Duodenal mucosa (tissue), 2 donors: ENCODE results near the gene SIX6.

Source experiments
- H3K27ac ChIP-seq: one replicate; pipeline ENCODE4 v1.7.0; 2013; ENCODE audit warnings: low read depth, low read length
- H3K27me3 ChIP-seq, 2 donors: one replicate each; pipeline ENCODE4 v1.7.0; 2013; ENCODE audit warnings: low read length in 2 of 2, control low read depth in 1 of 2; ENCODE audit not compliant: insufficient read depth in 2 of 2, control insufficient read depth in 1 of 2
- H3K36me3 ChIP-seq, 2 donors: one replicate each; pipeline ENCODE4 v1.7.0; 2013; ENCODE audit warnings: low read length in 2 of 2, control low read depth in 1 of 2; ENCODE audit not compliant: insufficient read depth in 2 of 2, control insufficient read depth in 1 of 2
- H3K4me1 ChIP-seq, 2 donors: one replicate each; pipeline ENCODE4 v1.7.0; 2013; ENCODE audit warnings: low read length in 2 of 2, control low read depth in 1 of 2; ENCODE audit not compliant: insufficient read depth in 2 of 2, control insufficient read depth in 1 of 2
- H3K4me3 ChIP-seq, 2 donors: one replicate each; pipeline ENCODE4 v1.7.0; 2013; ENCODE audit warnings: low read length in 2 of 2, low read depth in 1 of 2
- H3K9ac ChIP-seq, 2 donors: one replicate each; pipeline ENCODE4 v1.7.0; 2013; ENCODE audit warnings: low read length in 2 of 2, low read depth in 1 of 2
- H3K9me3 ChIP-seq, 2 donors: one replicate each; pipeline ENCODE4 v1.7.0; 2013; ENCODE audit warnings: low read length in 2 of 2, control low read depth in 1 of 2; ENCODE audit not compliant: control insufficient read depth in 1 of 2

Gene SIX6

GRCh38 chr14:60505448-60505847 lies 3.5 kb upstream of the SIX6 start:
- no peaks in the 10 kb centered on the region for H3K4me1 ChIP-seq
- H3K27me3 ChIP-seq: peaks cover 55 to 78% of the 10 kb centered on the region in 2 donors
- H3K36me3 ChIP-seq: no peaks in the 10 kb centered on the region
- no peak overlapping the region for H3K27ac ChIP-seq
- no peak overlapping the region for H3K4me3 ChIP-seq
- H3K9ac ChIP-seq: no peak overlapping the region
- H3K9me3 ChIP-seq: no peaks in the 10 kb centered on the region

- Histone ChIP-seq H3K9ac (no peak overlapping the region), H3K36me3 (no peaks in the 10 kb centered on the region), H3K4me1 (no peaks in the 10 kb centered on the region), H3K9me3 (no peaks in the 10 kb centered on the region), H3K4me3 (no peak overlapping the region), H3K27ac (no peak overlapping the region), H3K27me3 (peaks cover 61 to 84% of the 10 kb centered on the region in 2 donors)
Observed at GRCh38 chr14:60506010-60506409, 2.9 kb upstream of the SIX6 start.

GRCh38 chr14:60506462-60506984 lies 2.4 kb upstream of the SIX6 start:
- Histone ChIP-seq H3K4me3 (no peak overlapping the region), H3K4me1 (no peaks in the 10 kb centered on the region), H3K9ac (no peak overlapping the region), H3K27me3 (peaks cover 66 to 89% of the 10 kb centered on the region in 2 donors), H3K9me3 (no peaks in the 10 kb centered on the region), H3K36me3 (no peaks in the 10 kb centered on the region), H3K27ac (no peak overlapping the region)

GRCh38 chr14:60506985-60507829 lies 1.7 kb upstream of the SIX6 start:
- H3K9me3 ChIP-seq: no peaks in the 10 kb centered on the region
- no peak overlapping the region for H3K4me3 ChIP-seq
- no peaks in the 10 kb centered on the region for H3K36me3 ChIP-seq
- H3K9ac ChIP-seq: no peak overlapping the region
- H3K4me1 ChIP-seq: no peaks in the 10 kb centered on the region
- no peak overlapping the region for H3K27ac ChIP-seq
- peaks cover 73 to 91% of the 10 kb centered on the region in 2 donors for H3K27me3 ChIP-seq

- H3K4me1 ChIP-seq: no peaks in the 10 kb centered on the region
- H3K9me3 ChIP-seq: no peaks in the 10 kb centered on the region
- H3K27ac ChIP-seq: no peak overlapping the region
- peaks cover 83 to 95% of the 10 kb centered on the region in 2 donors for H3K27me3 ChIP-seq
- H3K9ac ChIP-seq: no peak overlapping the region
- no peaks in the 10 kb centered on the region for H3K36me3 ChIP-seq
- H3K4me3 ChIP-seq: no peak overlapping the region
Observed at GRCh38 chr14:60508363-60508706, 611 bp upstream of the SIX6 start.

GRCh38 chr14:60509438-60510253 lies 700 bp downstream of the SIX6 start:
- Histone ChIP-seq H3K4me1 (no peaks in the 10 kb centered on the region), H3K27ac (no peak overlapping the region)

GRCh38 chr14:60510254-60510950 lies 1.5 kb downstream of the SIX6 start:
- no peaks in the 10 kb centered on the region for H3K4me1 ChIP-seq
- H3K27ac ChIP-seq: no peak overlapping the region
- no peak overlapping the region for H3K4me3 ChIP-seq
- H3K27me3 ChIP-seq: peaks cover 81 to 99% of the 10 kb centered on the region in 2 donors
- H3K9ac ChIP-seq: no peak overlapping the region
- H3K9me3 ChIP-seq: no peaks in the 10 kb centered on the region
- no peaks in the 10 kb centered on the region for H3K36me3 ChIP-seq

More at GRCh38 chr14:60509438-60510253, 700 bp downstream of the SIX6 start:
- H3K27me3 ChIP-seq: peaks cover 85 to 98% of the 10 kb centered on the region in 2 donors
- H3K9ac ChIP-seq: no peak overlapping the region
- H3K4me3 ChIP-seq: no peak overlapping the region
- H3K9me3 ChIP-seq: no peaks in the 10 kb centered on the region
- H3K36me3 ChIP-seq: no peaks in the 10 kb centered on the region

GRCh38 chr14:60510951-60511599 lies 2.1 kb downstream of the SIX6 start:
- no peak overlapping the region for H3K27ac ChIP-seq
- H3K9me3 ChIP-seq: no peaks in the 10 kb centered on the region
- no peak overlapping the region for H3K4me3 ChIP-seq
- H3K9ac ChIP-seq: no peak overlapping the region
- no peaks in the 10 kb centered on the region for H3K4me1 ChIP-seq
- H3K27me3 ChIP-seq: peaks cover 77 to 99% of the 10 kb centered on the region in 2 donors
- no peaks in the 10 kb centered on the region for H3K36me3 ChIP-seq

GRCh38 chr14:60512126-60512525 lies 3.2 kb downstream of the SIX6 start:
- Histone ChIP-seq H3K27me3 (peaks cover 73 to 93% of the 10 kb centered on the region in 2 donors), H3K9me3 (no peaks in the 10 kb centered on the region), H3K4me1 (no peaks in the 10 kb centered on the region)

More at GRCh38 chr14:60512126-60512525, 3.2 kb downstream of the SIX6 start:
- H3K36me3 ChIP-seq: no peaks in the 10 kb centered on the region
- no peak overlapping the region for H3K27ac ChIP-seq
- no peak overlapping the region for H3K4me3 ChIP-seq
- no peak overlapping the region for H3K9ac ChIP-seq
